NCI-H1092 treated with DMSO at 0.1 percent for 48 hours (cell line): ENCODE measurements around the gene RBM48.
"Not testable (repeated sequence)": the region's sequence is repeated elsewhere in the genome, so short reads cannot be mapped to it uniquely, and the experiment has no call there.

Experiments
- DNase-seq: peaks from one replicate; lab custom pipeline; 2025; lab: John Stamatoyannopoulos, UW

The RBM48 gene

GRCh38 chr7:92528188-92528957, at the start of gene RBM48, which contains the start of gene PEX1:
Gene RBM48, plus strand, starts transcription at chr7:92528795. Its CDS starts 19 bp downstream, at chr7:92528814.
Gene PEX1, minus strand, starts transcription at chr7:92528520. Its CDS starts 85 bp downstream, at chr7:92528435.
- peak; percentile 100 for DNase-seq

DNA sequence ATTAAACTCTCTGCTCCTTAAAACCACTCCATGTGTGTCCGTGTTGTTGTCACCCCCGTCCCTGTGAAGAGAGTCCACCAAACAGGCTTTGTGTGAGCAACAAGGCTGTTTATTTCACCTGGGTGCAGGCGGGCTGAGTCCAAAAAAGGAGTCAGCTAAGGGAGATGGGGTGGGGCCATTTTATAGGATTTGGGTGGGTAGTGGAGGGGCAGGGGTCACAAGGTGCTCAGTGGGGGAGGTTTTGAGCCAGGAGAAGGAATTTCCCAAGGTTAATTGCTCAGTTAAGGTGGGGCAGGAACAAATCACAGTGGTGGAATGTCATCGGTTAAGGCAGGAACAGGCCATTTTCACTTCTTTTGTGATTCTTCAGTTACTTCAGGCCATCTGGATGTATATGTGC, 49.4 kb upstream of the RBM48 start:
- not testable (repeated sequence) for DNase-seq

- DNase-seq = not testable (repeated sequence)
Observed at GRCh38 chr7:92483624-92484023, 45.0 kb upstream of the RBM48 start.

DNA sequence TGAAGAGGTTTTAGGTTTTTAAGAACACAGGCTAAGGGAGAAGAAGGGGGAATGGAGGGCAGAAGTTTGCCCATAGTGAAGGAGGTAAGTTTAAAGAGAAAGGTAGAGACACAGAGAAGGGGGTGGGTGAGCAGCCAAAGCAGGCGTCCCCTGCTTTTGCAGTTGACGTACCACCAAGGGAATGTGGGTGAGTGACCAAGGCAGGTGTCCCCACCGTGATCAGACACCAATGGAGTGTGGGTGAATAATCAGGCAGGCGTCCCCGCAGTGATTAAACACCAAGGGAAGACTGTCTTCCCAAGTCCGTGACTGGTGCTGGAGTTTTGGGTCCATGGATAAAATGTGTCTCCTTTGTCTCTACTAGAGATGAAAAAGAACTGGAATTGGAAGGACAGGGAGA, 44.4 kb upstream of the RBM48 start:
- DNase-seq = not testable (repeated sequence)

DNA sequence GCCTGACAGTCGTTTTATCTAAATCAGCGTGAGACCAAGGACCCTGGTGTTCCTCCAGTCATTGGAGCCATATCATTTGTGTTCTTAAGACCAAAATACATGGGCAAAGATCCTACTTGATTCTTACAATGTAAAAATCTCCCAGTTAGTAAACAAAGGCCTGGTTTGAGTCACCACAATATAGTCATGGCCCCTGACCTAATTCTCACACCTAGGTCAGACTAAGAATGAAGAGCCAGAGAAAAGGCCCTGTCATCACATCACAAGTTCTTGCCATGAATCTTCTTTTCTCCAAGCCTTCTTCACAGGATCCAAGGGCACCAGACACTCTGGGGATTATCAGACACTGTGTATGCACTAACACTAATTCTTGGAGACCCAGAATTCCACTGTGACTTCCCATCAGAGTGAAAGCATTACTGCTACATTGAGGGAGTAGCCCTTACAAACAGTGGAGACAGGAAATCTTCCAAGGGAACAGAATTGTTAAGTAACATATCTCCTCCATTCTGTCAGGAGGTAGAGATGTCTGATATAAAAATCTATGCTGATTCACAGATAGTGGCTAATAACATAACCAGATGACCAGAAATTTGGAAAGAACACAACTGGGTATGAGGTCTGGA, 43.2 kb upstream of the RBM48 start:
- no peak for DNase-seq

DNA sequence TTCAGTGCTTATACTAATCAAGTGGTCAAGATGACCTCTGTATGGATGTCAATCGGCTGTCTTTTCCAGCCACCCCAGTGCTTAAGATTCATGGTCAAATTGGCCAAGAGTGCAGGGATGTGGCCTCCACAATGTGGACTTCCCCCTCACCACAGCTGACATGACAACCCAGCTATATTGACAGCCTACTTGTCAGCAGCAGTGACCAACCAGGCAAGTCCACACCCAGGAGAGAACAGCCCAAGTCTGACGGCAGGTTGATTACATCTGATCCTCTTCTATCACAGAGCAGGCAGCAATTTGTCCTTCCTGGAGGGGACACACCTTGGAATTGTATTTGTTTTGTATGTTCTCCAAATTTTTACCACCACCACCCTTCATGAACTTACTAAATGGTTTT, 42.6 kb upstream of the RBM48 start:
- no peak for DNase-seq

DNA sequence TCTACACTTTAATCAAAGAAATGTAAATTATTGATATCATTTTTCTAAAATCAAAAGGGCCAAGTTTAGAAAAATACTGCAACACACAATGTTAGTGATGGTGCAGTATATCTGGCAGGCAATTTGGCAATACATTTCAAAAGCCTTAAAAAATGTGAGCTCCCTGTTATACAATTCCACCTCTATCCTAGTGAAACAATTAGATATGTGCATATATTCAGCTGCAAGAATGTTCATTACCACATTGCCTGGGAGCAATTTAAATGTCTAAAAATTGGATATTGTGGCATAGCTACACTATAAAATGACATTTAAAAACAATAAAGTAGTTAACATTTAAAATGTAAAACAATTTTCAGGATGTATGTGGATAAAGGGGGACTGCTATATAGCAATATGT, 40.8 kb upstream of the RBM48 start:
- no peak for DNase-seq

- no peak for DNase-seq
Observed at GRCh38 chr7:92489634-92490033, 39.0 kb upstream of the RBM48 start.

GRCh38 chr7:92496876-92497275, 31.7 kb upstream of the RBM48 start:
- no peak for DNase-seq

DNA sequence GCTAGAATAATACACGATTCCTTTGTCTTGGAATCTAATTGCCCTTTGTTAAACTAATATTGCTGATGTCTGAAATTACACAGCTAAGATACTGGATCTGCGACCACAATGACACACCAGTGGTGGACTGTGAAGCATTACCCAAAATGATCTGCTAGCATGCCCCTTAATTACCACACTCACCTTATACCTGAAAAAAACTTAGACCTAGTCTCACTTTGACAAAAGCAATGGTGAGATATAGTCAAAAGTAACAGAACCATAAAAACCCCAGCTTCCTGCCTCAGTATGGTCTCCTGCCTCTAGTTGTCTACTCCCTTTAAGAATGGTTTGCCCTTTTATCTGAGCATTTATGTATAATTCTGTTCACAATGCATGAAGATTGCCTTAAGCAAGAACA, 30.0 kb upstream of the RBM48 start:
- DNase-seq = no peak

- no peak for DNase-seq
Observed at GRCh38 chr7:92503767-92504166, 24.8 kb upstream of the RBM48 start.

DNA sequence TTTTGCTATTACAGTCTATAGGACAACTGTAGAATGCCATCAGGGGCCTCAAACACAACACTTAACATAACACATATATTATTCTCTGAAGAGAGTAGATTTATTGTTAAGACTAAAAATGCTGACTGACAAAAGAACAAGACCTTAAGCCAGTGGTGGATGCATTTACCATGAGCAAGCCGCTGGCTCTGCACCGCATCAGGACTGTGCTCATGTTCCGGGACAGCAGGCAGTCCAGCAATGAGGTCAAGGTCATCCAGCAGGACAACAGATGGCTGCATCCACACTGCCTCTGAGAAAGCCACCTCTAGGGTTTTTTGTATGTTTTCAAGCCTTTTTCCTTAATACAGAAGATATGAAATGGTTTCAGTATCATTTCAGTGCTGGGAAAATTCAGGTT, 24.0 kb upstream of the RBM48 start:
- no peak for DNase-seq

DNA sequence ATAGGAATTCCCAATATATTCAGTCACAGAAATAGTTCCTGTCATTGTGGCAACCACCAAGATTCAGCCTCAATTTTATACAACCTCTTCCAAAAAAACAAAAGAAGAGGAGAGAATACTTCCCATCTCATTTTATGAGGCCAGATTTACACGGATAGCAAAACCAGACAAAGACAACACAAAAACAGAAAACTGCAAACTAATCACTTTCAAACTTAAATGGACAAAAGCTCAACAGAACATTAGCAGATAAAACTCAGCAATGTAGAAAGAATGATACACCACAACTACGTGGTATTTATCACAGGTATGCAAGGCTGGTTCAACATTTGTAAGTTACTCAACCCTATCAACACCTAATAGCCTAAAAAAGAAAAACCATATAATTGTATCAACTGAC, 22.2 kb upstream of the RBM48 start:
- DNase-seq = no peak

- DNase-seq = no peak
Observed at GRCh38 chr7:92508946-92509345, 19.6 kb upstream of the RBM48 start.

DNA sequence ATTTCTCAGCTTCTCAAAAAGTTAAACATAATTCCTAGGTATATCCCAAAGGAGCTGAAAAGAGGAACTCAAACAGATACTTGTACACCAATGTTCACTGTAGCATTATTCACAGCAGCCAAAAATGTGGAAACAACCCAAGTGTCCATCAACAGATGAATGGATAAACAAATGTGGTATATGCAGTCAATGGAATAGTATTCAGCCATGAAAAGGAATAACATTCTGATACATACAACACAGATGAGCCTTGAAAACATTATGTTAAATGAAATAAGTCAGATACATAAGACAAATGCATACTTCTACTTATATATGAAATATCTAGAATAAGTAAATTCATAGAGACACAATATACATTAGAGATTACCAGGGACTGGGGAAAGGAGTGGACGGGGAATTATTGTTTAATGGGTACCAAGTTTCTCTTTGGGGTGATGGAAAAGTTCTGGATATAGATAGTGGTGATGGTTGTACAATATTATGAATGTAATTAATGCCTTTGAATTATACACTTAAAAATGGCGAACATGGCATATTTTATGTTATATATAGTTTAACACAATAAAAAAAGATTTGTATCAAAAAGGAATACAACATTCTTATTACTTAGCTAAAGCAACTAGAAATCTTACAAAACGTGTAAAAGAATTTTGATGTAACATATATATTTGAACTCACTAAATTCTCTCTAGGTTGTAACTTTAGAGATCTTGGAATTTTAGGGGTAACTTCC, 15.3 kb upstream of the RBM48 start:
- no peak for DNase-seq

DNA sequence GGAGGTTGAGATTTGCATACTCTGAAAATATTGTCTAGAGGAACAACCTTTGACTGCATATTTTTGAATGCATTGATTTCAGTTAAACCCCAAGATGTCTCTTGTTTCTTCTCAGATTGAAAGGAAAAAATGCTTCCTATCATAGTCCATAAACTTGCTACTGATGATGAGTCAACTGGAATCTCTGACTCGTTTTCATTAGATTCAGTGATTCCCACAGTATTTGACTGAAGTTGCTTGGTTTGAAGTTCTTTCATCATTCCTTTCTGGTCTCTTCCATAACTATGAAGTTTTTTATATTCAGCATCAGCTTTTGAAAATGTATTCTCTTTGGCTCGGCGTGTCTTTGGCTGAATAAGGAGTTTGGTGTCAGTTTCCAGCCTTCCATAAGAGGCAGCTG, 11.0 kb upstream of the RBM48 start:
- DNase-seq = no peak

- DNase-seq = no peak
Observed at GRCh38 chr7:92520024-92520423, 8.6 kb upstream of the RBM48 start.

- DNase-seq = no peak
Observed at GRCh38 chr7:92523110-92523509, 5.5 kb upstream of the RBM48 start.

DNA sequence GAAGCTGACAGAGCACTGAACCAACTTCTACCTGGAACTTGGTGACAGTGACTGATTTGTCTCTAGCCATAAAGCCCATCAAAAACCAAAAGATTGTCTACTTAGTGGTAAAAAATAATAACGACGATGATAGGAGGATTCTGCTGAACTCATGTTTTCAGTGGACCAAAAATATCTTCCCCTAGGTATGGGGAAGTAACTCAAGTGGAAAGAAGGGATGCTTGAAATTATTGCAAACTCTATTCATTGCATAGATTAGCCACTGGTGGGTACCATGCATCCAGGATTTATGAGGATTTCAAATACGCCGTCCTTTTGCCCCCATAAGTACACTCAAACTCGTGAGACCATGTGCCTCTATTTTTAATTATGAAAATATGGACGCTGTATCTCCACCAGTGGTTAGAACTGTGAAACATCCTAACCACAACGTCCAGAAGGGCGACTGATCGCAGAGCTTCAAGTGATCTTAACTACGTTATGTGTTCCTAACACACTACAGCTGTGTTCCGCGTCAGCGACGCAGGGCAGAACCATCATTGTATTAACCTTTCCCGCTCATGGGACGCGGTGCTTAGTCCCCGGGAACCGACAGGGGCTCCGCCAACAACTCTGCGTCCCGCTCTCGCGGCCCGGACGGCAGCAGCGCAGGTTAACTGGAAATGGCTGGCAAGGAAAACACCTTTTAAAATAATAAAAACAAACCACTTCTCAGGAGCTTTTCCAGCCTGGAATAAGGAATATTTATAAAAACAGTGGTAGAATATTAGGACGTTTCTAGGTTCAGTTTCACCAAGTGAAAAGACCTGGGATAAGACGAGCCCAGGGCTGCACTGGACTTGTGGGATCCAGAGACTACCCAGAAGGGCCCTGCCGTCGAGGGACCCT, 1.1 kb upstream of the RBM48 start:
- DNase-seq = peak; percentile 56

DNA sequence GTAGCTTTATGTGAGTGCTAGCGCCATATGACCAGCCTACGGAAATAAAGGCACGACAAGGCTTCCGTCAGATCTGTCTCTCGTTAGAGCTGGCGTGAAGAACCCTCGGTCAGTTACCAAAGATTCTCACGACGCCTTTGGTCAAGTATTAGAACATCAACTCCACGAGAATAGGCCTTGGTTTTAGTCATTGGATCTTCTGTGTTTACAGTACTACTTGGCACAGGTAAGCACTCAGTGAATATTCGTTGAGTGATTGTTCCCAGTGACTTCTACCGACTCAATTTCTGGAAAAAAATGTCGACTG, 316 bp downstream of the RBM48 start:
- no peak for DNase-seq

- no peak for DNase-seq
Observed at GRCh38 chr7:92534572-92534971, 6.0 kb downstream of the RBM48 start.

GRCh38 chr7:92543542-92543941, 14.9 kb downstream of the RBM48 start:
- not testable (repeated sequence) for DNase-seq
